ENCODE data around the gene RTKN2.

The RTKN2 gene

GRCh38 chr10:62268399-62269114 lies at the start of gene RTKN2:
Gene RTKN2, minus strand, starts transcription at chr10:62268844. Its CDS starts 234 bp downstream, at chr10:62268610.
- Histone ChIP-seq H3K27me3 (ENCODE audit: control insufficient read depth, low read length) (peaks cover 17% of the 10 kb centered on the region), H3K9me3 (ENCODE audit: control insufficient read depth, insufficient read depth, low read length) (no peaks in the 10 kb centered on the region)

GRCh38 chr10:62317257-62317656 lies 48.6 kb upstream of the RTKN2 start:
- Histone ChIP-seq H3K79me2 (ENCODE audit: control insufficient read depth, low read length) (no peaks in the 10 kb centered on the region), H3K27me3 (ENCODE audit: control insufficient read depth, low read length) (no peaks in the 10 kb centered on the region), H3K4me2 (ENCODE audit: low read length) (no peak overlapping the region), H3K27ac (ENCODE audit: low read depth, low read length) (no peak overlapping the region), H3F3A (ENCODE audit: control insufficient read depth, insufficient read depth) (no peaks in the 10 kb centered on the region), H4K20me1 (ENCODE audit: control insufficient read depth, insufficient read depth, low read depth, low read length) (no peaks in the 10 kb centered on the region), H3K4me1 (ENCODE audit: control insufficient read depth, low read length) (no peaks in the 10 kb centered on the region), H3K4me3 (ENCODE audit: low read length) (no peak overlapping the region), H3K9me2 (replicated peaks; ENCODE audit: control insufficient read depth, low read length) (no peaks in the 10 kb centered on the region), H3K36me3 (ENCODE audit: control insufficient read depth, low read length) (no peaks in the 10 kb centered on the region), H3K9me3 (ENCODE audit: control insufficient read depth, insufficient read depth, low read length) (no peaks in the 10 kb centered on the region)
- TF ChIP-seq EZH2phosphoT487 (IDR thresholded peaks at IDR 0.05; ENCODE audit: borderline replicate concordance, low read length) (no peak), CTCF (IDR thresholded peaks at IDR 0.05; ENCODE audit: low read depth, low read length, poor library complexity, severe bottlenecking) (no peak)

More at GRCh38 chr10:62268399-62269114, at the start of gene RTKN2:
- no peak for TF ChIP-seq CTCF (IDR thresholded peaks at IDR 0.05; ENCODE audit: low read depth, low read length, poor library complexity, severe bottlenecking)
- TF ChIP-seq EZH2phosphoT487 (IDR thresholded peaks at IDR 0.05; ENCODE audit: borderline replicate concordance, low read length), result no peak
- no peak within 1 kb of the TSS for H3K27ac ChIP-seq (ENCODE audit: low read depth, low read length)
- peak within 1 kb of the TSS; percentile 88 for H3K4me3 ChIP-seq (ENCODE audit: low read length)
- H3K4me2 ChIP-seq (ENCODE audit: low read length), result peak within 1 kb of the TSS; percentile 76
- no peaks in the 10 kb centered on the region for H4K20me1 ChIP-seq (ENCODE audit: control insufficient read depth, insufficient read depth, low read depth, low read length)
- peaks cover 19% of the 10 kb centered on the region for H3F3A ChIP-seq (ENCODE audit: control insufficient read depth, insufficient read depth)
- H3K9me2 ChIP-seq (replicated peaks; ENCODE audit: control insufficient read depth, low read length), result no peaks in the 10 kb centered on the region
- peaks cover 43% of the 10 kb centered on the region for H3K79me2 ChIP-seq (ENCODE audit: control insufficient read depth, low read length)
- peaks cover 16% of the 10 kb centered on the region for H3K36me3 ChIP-seq (ENCODE audit: control insufficient read depth, low read length)
- H3K4me1 ChIP-seq (ENCODE audit: control insufficient read depth, low read length), result peaks cover 40% of the 10 kb centered on the region

GRCh38 chr10:62309254-62309653 lies 40.6 kb upstream of the RTKN2 start:
- no peaks in the 10 kb centered on the region for H3K79me2 ChIP-seq (ENCODE audit: control insufficient read depth, low read length)
- no peaks in the 10 kb centered on the region for H3K4me1 ChIP-seq (ENCODE audit: control insufficient read depth, low read length)
- no peaks in the 10 kb centered on the region for H3K36me3 ChIP-seq (ENCODE audit: control insufficient read depth, low read length)
- H3K27me3 ChIP-seq (ENCODE audit: control insufficient read depth, low read length), result no peaks in the 10 kb centered on the region
- no peaks in the 10 kb centered on the region for H3K9me2 ChIP-seq (replicated peaks; ENCODE audit: control insufficient read depth, low read length)
- TF ChIP-seq EZH2phosphoT487 (IDR thresholded peaks at IDR 0.05; ENCODE audit: borderline replicate concordance, low read length) (no peak), CTCF (IDR thresholded peaks at IDR 0.05; ENCODE audit: low read depth, low read length, poor library complexity, severe bottlenecking) (no peak)
- H3K4me2 ChIP-seq (ENCODE audit: low read length), result no peak overlapping the region
- no peak overlapping the region for H3K4me3 ChIP-seq (ENCODE audit: low read length)
- H3K9me3 ChIP-seq (ENCODE audit: control insufficient read depth, insufficient read depth, low read length), result no peaks in the 10 kb centered on the region
- H3K27ac ChIP-seq (ENCODE audit: low read depth, low read length), result no peak overlapping the region
- no peaks in the 10 kb centered on the region for H3F3A ChIP-seq (ENCODE audit: control insufficient read depth, insufficient read depth)
- H4K20me1 ChIP-seq (ENCODE audit: control insufficient read depth, insufficient read depth, low read depth, low read length), result no peaks in the 10 kb centered on the region
